ENCODE results near the gene PYCR2.

- TF ChIP-seq, protein P1, sequence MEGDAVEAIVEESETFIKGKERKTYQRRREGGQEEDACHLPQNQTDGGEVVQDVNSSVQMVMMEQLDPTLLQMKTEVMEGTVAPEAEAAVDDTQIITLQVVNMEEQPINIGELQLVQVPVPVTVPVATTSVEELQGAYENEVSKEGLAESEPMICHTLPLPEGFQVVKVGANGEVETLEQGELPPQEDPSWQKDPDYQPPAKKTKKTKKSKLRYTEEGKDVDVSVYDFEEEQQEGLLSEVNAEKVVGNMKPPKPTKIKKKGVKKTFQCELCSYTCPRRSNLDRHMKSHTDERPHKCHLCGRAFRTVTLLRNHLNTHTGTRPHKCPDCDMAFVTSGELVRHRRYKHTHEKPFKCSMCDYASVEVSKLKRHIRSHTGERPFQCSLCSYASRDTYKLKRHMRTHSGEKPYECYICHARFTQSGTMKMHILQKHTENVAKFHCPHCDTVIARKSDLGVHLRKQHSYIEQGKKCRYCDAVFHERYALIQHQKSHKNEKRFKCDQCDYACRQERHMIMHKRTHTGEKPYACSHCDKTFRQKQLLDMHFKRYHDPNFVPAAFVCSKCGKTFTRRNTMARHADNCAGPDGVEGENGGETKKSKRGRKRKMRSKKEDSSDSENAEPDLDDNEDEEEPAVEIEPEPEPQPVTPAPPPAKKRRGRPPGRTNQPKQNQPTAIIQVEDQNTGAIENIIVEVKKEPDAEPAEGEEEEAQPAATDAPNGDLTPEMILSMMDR (IDR thresholded peaks at IDR 0.05; ENCODE audit: insufficient read depth, low read depth, low read length) = no peak
- TF ChIP-seq EZH2 (IDR thresholded peaks at IDR 0.05; ENCODE audit: insufficient read depth, low read length) = no peak
Observed at GRCh38 chr1:225880636-225881035, 43.4 kb downstream of the PYCR2 start.
